ENCODE data around the gene FAM193B.
A peak's percentile ranks its signal among the peaks of the same experiment; 100 is the strongest.

Gene FAM193B

GRCh38 chr5:177511796-177512675 lies 42.3 kb downstream of the FAM193B start:
- no peak for DNase-seq

DNA sequence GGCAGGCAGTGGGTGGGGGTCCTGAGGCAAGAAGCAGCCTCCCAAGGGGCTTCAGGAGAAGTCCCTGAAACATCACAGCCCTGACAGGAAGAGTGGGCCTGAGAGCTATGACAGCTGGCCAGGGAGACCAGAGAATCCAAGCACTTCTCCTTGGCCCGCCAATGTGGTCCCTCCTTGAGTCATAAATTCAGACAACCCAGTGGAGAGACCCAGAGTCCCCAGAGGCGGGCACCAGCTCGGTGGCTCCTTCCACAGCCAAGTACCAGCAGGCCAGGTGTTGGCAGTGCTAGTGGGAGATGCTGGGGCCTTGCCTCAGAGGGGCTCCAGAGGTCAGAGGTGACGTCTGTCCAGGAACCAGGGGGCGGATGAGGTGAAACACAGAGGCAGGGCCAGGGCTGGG lies 43.2 kb downstream of the FAM193B start:
- DNase-seq: no peak

GRCh38 chr5:177510567-177511053 lies 43.8 kb downstream of the FAM193B start:
- no peak for DNase-seq

- DNase-seq: no peak
These were observed 44.3 kb downstream of the FAM193B start for GRCh38 chr5:177509991-177510566.

DNA sequence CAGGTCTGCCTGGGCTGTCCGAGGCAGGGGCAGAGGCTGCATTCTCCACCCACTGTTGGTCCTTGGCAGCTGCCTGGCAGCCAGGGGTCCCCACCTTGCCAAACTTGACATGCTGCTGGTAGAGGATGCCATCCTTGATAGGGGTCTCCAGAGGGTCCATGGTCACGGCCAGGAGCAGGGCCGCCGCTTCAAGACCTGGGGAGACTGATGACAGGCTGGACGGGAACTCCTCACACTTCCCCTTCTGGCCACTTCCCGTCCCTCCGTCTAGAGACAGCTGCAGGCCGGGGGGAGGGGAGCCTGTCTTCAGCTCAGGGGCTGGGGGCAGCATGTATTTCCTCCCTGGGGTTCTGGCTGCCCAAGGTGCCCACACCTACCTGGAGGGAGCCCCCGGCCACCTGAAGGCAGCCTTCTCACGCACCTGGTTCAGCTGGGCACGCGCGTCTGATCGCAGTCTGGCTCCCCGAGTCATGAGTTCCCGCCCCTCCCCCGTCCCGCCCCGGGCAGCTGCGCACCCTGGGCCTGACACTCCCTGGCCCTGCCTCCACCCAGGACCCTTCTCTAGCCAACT lies 44.9 kb downstream of the FAM193B start, which contains the start of gene DOK3:
TSS of gene DOK3 (minus strand) at position 446 of the 571 bp plus-strand sequence. CDS start at position 160, 286 bp downstream.
- DNase-seq: no peak

DNA sequence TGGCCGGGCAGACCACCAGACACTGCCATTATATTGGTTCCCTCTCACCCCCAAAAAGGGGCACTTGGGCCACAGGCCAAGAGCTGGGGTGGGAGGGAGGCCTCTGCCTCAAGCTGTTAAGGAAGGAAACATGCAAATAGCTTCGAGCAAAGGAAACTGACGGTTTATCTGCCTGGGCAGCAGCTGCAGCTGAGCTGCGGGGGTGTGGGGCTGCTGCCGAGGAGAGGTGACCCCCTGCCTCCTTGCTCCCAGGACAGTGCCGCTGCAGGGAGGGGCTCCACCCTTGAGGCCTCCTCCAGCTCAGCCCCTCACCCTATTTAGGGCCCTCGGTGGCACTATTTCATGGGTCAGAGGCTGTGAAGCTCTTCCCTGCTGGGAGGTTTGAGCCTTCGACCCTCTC lies 45.5 kb downstream of the FAM193B start:
- no peak for DNase-seq

GRCh38 chr5:177508221-177508611 lies 46.1 kb downstream of the FAM193B start:
- no peak for DNase-seq

- no peak for DNase-seq
These were observed 46.7 kb downstream of the FAM193B start for GRCh38 chr5:177507596-177508220.

DNA sequence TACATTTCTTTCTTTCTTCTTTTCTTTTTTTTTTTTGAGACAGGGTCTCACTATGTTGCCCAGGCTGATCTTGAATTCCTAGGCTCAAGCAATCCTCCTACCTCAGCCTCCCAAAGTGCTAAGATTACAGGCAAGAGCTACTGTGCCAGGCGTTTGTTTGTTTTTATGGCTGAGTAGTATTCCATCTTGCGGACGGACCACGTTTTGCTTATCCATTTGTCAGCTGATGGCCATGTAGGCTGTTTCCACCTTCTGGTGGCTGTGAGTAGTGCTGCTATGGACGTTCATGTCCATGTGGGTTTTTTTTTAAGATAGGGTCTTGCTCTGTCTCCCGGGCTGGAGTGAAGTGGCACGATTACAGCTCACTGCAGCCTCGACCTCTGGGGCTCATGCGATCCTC lies 47.2 kb downstream of the FAM193B start:
- no peak for DNase-seq

DNA sequence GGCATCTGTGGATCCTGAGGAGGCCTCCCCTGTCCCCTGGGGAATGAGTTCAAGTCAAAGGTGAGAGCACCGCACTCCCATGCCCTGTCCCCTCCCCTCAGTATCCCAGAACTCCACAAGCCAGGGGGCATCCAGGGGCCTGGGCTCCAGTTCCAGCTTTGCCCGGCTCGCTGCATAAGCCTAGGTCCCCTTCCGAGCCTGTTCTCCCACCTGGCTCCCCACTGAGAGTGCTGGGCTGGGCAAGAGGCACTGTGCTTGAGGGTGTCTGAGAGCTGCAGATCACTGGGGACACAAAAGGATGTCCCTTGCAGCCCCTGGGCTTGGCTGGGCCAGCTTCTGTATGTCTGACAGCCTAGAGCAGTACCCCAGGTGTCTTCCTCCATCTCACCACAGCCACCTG lies 49.3 kb downstream of the FAM193B start:
- no peak for DNase-seq

- no peak for DNase-seq
These were observed 50.0 kb downstream of the FAM193B start for GRCh38 chr5:177504086-177505056.

- DNase-seq: no peak
These were observed 50.8 kb downstream of the FAM193B start for GRCh38 chr5:177503351-177504085.

DNA sequence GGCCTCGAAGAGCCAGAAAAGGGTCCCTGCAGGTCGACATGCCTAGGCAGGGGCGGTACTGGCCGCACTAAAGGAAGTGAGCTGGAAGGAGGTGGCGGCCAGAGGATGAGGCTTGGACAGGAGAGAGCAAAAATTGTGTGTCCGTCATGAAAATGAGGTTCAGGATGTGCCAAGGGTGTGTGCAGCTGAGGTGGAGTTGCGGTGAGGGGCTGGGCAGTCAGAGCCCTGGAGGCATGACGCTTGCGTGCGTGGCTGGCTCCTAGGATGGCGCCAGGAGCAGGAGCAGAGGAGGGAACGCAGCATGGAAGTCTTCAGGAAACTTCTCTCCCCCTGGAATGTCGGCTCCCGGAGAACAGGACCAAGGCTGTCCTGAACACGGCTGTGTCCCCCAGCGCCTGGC lies 51.5 kb downstream of the FAM193B start:
- DNase-seq: no peak

DNA sequence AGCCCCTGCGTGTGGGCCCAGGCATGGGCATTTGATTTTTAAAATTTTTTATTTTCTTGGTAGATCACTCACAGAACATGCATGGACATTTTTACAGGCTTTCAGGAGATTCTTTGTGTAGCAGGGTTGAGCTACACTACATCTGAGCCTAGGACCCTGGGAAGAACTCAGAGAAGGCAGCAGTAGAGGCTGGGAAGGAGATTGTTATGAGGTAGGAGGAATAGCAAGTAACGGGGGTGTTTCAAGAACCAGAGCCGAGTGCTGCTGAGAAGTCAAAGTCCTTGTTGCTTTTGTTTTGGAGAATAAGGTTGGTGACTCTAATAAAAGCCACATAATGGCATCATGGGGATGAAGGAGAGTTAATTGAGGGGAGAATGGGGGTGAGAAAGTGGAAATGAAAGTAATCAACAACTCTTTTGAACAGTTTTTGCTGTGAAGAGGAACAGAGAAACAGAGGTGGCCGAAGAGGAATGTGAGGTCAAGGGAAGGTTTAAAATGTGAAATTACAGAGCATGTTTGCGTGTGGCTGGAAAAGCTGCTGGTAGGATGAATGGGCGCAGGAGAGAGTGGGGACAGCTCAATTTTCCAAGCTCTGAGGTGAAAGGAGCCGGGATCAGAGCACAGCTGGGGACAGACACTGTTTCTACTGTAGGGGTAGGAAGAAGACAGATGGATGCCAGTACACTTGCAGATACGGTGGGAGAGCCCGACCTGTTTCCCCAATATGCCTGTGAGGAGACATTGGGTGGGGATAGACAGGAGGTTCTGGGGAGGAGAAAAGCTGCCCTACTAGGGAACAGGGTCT lies 52.3 kb downstream of the FAM193B start:
- no peak for DNase-seq

DNA sequence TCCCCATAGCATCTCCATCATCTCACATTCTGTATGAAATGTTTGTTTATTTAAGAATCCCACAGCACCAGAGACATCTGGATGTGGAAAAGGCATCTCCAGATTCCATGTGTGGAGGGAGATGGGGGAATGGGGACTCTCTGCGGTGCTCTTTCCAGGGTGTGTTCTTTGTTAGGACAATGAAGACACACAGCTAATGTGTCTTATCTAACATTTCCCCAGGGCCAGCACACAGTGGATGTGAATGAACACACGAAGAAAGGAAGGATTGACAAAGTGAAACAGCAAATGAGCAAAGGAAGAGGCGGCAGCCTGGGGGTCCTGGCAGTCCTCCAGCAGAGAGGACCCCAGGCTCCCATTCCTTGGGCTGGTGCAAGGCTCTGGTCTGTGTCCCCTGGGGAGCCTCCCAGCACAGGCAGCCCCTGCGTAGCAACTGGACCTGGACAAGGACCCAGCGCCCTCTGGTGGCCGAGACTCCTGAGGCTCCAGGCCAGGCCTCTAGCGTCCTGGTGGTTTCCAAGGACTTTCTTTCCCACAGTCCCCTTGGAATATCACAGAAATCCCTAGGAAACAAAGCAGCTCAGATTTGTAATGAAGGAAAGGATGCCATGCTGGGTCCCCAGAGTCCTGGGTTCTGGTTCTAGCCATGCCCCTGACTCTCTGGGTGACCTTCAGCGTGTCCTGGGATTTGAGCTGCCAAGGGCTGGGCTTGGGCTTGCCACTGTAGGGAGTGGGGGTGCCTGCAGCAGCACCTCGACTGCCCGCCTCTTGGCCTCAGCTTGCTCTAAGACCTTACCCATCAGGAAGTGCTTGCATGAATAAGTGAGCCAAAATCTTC lies 53.5 kb downstream of the FAM193B start:
- peak; percentile 86 for DNase-seq

DNA sequence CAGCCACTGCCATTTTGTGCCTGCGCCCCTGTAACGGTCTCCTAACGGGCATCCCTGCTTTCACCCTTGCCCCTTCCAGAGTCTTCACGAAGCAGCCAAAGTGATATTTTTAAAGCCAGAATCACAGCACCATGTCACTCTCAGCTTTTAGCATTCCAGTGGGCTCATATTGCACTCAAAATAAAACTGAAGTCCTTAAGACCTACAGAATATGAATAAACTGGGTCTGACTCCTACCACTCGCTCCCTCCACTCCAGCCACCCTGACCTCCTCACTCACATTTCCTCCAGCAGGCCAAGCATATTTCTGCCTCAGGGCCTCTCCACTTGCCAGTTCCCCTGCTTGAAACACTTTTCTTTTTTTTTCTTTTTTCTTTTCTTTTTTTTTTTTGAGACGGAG lies 54.5 kb downstream of the FAM193B start:
- DNase-seq: no peak

- no peak for DNase-seq
These were observed 56.2 kb downstream of the FAM193B start for GRCh38 chr5:177498013-177498787.

DNA sequence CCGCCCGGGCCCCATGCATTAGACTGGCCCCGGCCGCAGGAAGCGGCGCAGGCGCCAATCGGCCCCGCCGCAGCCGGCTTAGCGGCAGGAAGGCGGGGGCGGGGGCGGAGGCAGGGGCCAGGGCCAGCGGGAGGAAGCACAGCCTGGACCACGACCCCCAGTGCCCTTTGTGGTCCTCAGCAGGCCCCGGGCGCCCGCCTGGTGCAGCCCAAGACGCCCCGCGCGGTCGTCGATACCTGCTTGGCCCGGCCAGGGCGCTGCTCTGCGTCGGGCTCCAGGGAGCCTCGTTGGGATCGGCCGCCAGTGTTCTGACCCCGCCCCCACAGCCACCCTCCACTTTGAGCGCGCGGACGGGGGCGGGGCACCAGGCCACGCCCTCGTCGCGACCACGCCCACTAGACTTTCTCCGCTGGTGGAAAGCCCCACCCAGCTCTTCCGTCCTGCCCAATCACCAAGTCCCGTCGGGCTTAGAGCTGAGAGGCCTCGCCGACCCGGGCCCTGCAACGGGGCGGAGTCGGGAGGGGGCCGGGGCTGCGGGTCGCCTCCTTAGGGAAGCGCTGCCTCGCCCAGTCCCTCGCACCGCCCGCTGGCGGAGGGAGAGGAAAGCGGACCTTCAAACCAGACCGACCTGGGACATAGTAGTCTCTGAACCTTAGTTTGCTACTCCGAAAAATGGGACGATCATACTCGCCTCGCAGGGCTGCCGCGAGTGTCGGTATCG lies 56.9 kb downstream of the FAM193B start, which contains the start of gene PDLIM7:
TSS of gene PDLIM7 (minus strand) at position 313 of the 721 bp plus-strand sequence. CDS start 1,092 bp downstream, outside the sequence.
- DNase-seq: peak; percentile 93

All from activated naive CD4-positive, alpha-beta T cell treated with Interleukin-2 at 50 U/mL for 16 hours (primary cell).